Retinal pigment epithelial cell (primary cell): ENCODE data around the gene GTF2H2C.
"Not testable (repeated sequence)": the region's sequence is repeated elsewhere in the genome, so short reads cannot be mapped to it uniquely, and the experiment has no call there.

Experiments
- DNase-seq: peaks from one replicate; pipeline ENCODE4 v3.0.0-alpha.2; 2010; ENCODE audit warnings: low read depth
- H3K4me3 ChIP-seq: 2 replicates; pipeline ENCODE4 v1.5.1; 2011; ENCODE audit warnings: mild to moderate bottlenecking, low read length, control low read depth, moderate library complexity
- CTCF ChIP-seq: conservative IDR thresholded peaks from 2 replicates; pipeline ENCODE4 v1.5.1; 2011; ENCODE audit warnings: low read depth, low read length, control low read depth, inconsistent platforms

The GTF2H2C gene

DNA sequence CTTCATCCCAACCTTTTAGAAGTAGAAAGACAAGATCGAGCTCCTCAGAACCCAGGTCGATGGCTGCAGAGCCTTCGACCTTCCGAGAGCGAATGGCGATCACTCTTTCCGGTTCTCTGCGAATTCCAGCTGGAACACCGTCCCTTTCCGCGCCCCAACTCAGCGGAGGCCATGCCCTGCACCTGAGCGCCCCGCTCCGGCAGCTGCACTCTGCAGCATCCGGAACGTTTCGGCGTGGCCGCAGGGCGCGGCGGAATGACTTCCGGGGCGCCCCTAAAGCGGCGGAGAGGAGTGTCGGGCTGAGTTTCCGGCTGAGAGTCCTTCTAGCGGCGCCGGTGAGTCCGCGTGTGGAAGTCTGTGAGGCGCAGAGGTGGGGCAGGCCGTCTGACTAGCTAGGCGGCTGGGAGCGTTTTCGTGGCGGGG is at the start of gene GTF2H2C:
Gene GTF2H2C (plus strand): TSS at position 284 of the 423 bp plus-strand sequence. CDS start 4,942 bp downstream, outside the sequence.
- H3K4me3 ChIP-seq, result peak within 1 kb of the TSS; percentile 45
- peak; percentile 27 for DNase-seq
- TF ChIP-seq CTCF, result peak; percentile 42

GRCh38 chr5:69510694-69511093 is 49.3 kb upstream of the GTF2H2C start:
- H3K4me3 ChIP-seq, result no peak overlapping the region
- TF ChIP-seq CTCF, result no peak
- no peak for DNase-seq

- H3K4me3 ChIP-seq, result no peak overlapping the region
- no peak for TF ChIP-seq CTCF
- DNase-seq, result peak; percentile 65
Observed at GRCh38 chr5:69512740-69513260, 47.2 kb upstream of the GTF2H2C start.

- not testable (repeated sequence) for H3K4me3 ChIP-seq, DNase-seq
Observed at GRCh38 chr5:69515570-69515969, 44.4 kb upstream of the GTF2H2C start.

DNA sequence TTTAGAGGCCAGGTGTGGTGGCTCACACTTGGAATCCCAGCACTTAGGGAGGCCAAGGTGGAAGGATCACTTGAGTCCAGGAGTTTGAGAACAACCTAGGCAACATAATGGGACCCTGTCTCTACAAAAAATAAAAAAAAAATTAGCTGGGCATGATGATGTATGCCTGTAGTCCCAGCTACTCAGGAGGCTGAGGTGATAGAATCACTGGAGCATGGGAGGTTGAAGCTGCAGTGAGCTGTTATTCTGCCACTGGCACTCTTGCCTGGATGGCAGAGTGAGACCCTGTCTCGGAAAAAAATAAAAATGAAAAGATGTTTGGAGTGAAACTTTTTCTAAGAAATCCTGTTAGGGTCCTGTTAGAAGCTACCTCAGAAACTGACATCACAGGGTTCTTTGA is 43.2 kb upstream of the GTF2H2C start:
- TF ChIP-seq CTCF, result no peak
- H3K4me3 ChIP-seq, result no peak overlapping the region

DNA sequence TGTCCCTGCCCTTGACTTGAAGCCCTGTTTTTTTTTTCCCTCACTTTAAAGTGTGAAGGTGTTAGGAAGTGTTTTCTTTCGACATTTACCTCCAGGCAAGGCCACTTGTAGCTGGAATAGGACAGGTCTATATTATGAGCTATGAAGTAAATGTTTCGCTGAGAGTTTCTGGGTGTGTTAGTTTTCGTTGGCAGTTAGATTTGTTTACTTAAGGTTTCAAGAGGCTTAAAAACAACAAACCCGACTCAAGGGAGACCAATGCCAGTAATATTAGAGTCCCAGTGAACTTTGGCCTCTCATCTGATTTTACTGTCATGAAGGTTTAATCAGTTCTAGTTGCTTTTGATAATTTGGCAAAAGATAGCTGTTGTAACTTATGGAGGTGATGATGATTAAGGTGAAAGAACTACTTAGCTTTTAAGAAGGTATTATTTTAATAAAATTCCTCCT is 42.2 kb upstream of the GTF2H2C start:
- no peak for TF ChIP-seq CTCF
- H3K4me3 ChIP-seq, result no peak overlapping the region
- DNase-seq, result no peak

More for the DNA sequence above, 43.2 kb upstream of the GTF2H2C start:
- DNase-seq, result no peak

GRCh38 chr5:69519285-69519684 is 40.7 kb upstream of the GTF2H2C start:
- DNase-seq, result no peak
- H3K4me3 ChIP-seq, result no peak overlapping the region
- no peak for TF ChIP-seq CTCF
